Liver (tissue), 3 donors: ENCODE data around the gene SCYGR1.
"Not testable (repeated sequence)": the region's sequence is repeated elsewhere in the genome, so short reads cannot be mapped to it uniquely, and the experiment has no call there.

ENCODE experiments used
- CTCF ChIP-seq: fragments of 150-350 bp; IDR thresholded peaks from 2 replicates; pipeline ENCODE4 v1.5.1; 2017; ENCODE audit warnings: improper control_type of control experiment, low read depth, low read length; ENCODE audit not compliant: missing input control
- EGR1 ChIP-seq, 2 donors: IDR thresholded peaks; 2 replicates each; pipeline ENCODE4 v1.6.1; 2016 to 2018; ENCODE audit warnings: antibody characterized with exemption in 2 of 2, low read depth in 2 of 2
- REST ChIP-seq: IDR thresholded peaks from 2 replicates; pipeline ENCODE4 v1.6.1; 2016; ENCODE audit warnings: antibody characterized with exemption, mild to moderate bottlenecking
- TAF1 ChIP-seq: conservative IDR thresholded peaks from 2 replicates; pipeline ENCODE4 v1.6.1; 2016; ENCODE audit warnings: antibody characterized with exemption, mild to moderate bottlenecking
- donor health status: healthy.
- donor health status: healthy.

- not testable (repeated sequence) for TF ChIP-seq REST; TAF1; CTCF; EGR1 (IDR thresholded peaks at IDR 0.05; ENCODE audit: low read depth in 2 of 2)
Measured at GRCh38 chr2:227364585-227365263, 23.0 kb downstream of the SCYGR1 start.
